Activated B cell treated with CpG ODN at 0.5 μM for 24 hours (primary cell): Measurements from ENCODE around the gene PLSCR4. TPM values are rescaled to one million over a fixed set of nuclear protein-coding genes. Genes with fewer than 3 reads are reported as not detected.

ENCODE experiments used
- ATAC-seq: fragments of 200-7000 bp; cut with Tn5 transposase; one replicate; pipeline ENCODE4 v1.10.0; 2021; ENCODE audit warnings: low read depth, mild to moderate bottlenecking, moderate library complexity
- CTCF ChIA-PET: fragments of 350-600 bp; sonication (Branson Sonifier 250); formaldehyde crosslinking; loops from one replicate; lab custom pipeline; 2021; ENCODE audit warnings: antibody characterized with exemption; lab: Charles Lee
- POLR2A ChIA-PET: fragments of 350-600 bp; sonication (Branson Sonifier 250); formaldehyde crosslinking; loops from one replicate; lab custom pipeline; 2021; ENCODE audit warnings: antibody characterized with exemption; lab: Charles Lee
- DNase-seq: peaks from one replicate; pipeline ENCODE4 v3.0.0; 2022
- H3K27ac Mint-ChIP-seq: one replicate; pipeline ENCODE4 v1.8.0; 2020; ENCODE audit warnings: mixed read lengths
- H3K27me3 Mint-ChIP-seq: one replicate; pipeline ENCODE4 v1.8.0; 2021; ENCODE audit warnings: mixed read lengths
- H3K36me3 Mint-ChIP-seq: one replicate; pipeline ENCODE4 v1.8.0; 2021; ENCODE audit warnings: low read depth, mixed read lengths
- H3K4me1 Mint-ChIP-seq: one replicate; pipeline ENCODE4 v1.8.0; 2021; ENCODE audit warnings: mixed read lengths
- H3K4me3 Mint-ChIP-seq: one replicate; pipeline ENCODE4 v1.8.0; 2020; ENCODE audit warnings: mild to moderate bottlenecking, mixed read lengths
- H3K9me3 Mint-ChIP-seq: one replicate; pipeline ENCODE4 v1.8.0; 2020; ENCODE audit warnings: mixed read lengths
- intact Hi-C: fragments of 100-400 bp; cut with micrococcal nuclease; formaldehyde crosslinking; loops from one replicate; pipeline ENCODE4 v1.15.1; 2024
- total RNA-seq: library from RNA; stranded (reverse); gene quantifications from 2 replicates; pipeline ENCODE4 v1.2.3, GENCODE V29; 2022
- TF ChIP-seq, protein P1 (sequence below): fragments of 200-600 bp; IDR thresholded peaks from one replicate; pipeline ENCODE4 v1.8.0; 2022; ENCODE audit warnings: antibody characterized with exemption, mild to moderate bottlenecking

Gene PLSCR4
- total RNA-seq, 1 donor from 2014 or later: not detected

DNA sequence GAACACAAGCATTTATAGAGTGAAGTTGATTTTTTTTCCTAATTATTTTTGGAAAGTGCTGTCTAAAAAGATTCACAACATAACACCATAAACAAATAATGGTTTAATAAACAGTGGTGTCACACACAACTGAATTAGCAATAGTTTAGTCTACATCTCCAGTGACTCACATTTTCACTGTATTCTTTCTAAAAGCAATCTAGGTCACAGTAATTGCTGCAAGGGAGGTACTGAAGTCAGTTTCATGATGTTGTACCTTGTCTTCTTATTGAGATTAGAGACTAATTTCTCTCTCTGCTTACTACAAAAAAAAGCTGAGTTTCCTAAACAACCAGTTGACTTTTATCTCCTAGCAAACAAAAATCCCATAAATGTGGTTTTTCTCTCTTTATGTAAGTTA, 29.6 kb downstream of the PLSCR4 start:
- DNase-seq (no peak), ATAC-seq (no peak)
- no peak overlapping the region for H3K4me3 Mint-ChIP-seq
- no peaks in the 10 kb centered on the region for H3K4me1 Mint-ChIP-seq
- ChIA-PET POLR2A (no interaction called here), CTCF (interaction anchor here (3.0 kb wide), 1 partner anchor 356 kb away, joined by 24 read pairs; no protein-coding TSS in a partner anchor)
- peaks cover 4% of the 10 kb centered on the region for H3K27me3 Mint-ChIP-seq
- no peak overlapping the region for H3K27ac Mint-ChIP-seq
- TF ChIP-seq, protein P1, sequence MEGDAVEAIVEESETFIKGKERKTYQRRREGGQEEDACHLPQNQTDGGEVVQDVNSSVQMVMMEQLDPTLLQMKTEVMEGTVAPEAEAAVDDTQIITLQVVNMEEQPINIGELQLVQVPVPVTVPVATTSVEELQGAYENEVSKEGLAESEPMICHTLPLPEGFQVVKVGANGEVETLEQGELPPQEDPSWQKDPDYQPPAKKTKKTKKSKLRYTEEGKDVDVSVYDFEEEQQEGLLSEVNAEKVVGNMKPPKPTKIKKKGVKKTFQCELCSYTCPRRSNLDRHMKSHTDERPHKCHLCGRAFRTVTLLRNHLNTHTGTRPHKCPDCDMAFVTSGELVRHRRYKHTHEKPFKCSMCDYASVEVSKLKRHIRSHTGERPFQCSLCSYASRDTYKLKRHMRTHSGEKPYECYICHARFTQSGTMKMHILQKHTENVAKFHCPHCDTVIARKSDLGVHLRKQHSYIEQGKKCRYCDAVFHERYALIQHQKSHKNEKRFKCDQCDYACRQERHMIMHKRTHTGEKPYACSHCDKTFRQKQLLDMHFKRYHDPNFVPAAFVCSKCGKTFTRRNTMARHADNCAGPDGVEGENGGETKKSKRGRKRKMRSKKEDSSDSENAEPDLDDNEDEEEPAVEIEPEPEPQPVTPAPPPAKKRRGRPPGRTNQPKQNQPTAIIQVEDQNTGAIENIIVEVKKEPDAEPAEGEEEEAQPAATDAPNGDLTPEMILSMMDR: no peak
- intact Hi-C loops: no loop called here
- H3K36me3 Mint-ChIP-seq: no peaks in the 10 kb centered on the region
- H3K9me3 Mint-ChIP-seq: no peaks in the 10 kb centered on the region

DNA sequence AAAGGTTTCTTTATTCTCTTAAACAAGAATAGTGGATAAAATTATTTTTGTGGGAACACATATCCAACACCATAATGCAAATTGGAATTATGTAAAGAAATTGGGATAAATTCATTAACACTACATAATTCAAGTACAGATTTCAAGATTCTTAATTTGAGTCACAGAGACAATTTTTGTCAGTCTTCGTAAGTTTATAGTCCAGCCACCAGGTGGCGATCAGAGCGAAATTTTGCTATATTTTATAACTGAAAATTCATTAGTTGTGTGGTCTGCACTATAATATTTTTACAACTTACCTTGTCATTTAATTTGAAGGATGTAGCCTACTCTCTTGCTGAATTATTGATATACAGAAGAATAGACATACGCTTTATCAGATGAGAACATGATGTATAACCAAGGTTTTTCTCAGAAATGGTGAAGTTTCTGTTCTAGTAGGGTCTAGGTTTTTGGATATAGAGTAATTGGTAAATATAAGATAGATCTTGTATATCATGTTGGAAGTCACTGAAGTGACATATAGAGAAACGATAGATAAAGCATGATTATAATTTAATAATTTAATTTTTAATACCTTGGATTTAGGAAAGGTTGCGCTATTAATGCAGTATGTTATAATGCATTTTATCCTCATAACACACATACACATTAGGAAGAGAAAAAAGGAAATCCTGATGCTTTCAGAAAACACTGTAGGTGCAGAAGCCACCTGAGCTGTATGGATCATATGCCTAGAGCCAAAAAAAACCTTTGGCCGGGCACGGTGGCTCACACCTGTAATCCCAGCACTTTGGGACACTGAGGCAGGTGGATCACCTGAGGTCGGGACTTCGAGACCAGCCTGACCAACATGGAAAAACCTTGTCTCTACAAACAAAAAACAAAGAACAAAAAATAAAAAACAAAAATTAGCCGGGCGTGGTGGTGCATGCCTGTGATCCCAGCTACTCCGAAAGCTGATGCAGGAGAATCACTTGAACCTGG, 31.7 kb downstream of the PLSCR4 start:
- TF ChIP-seq, protein P1: peak; percentile 80
- ChIA-PET POLR2A (no interaction called here), CTCF (interaction anchor here (1.0 to 3.0 kb wide), 2 partner anchors 358 kb away, joined by 12 to 24 read pairs; no protein-coding TSS in a partner anchor)
- Mint-ChIP-seq H3K27ac (no peak overlapping the region), H3K27me3 (peaks cover 4% of the 10 kb centered on the region), H3K36me3 (no peaks in the 10 kb centered on the region), H3K4me1 (no peaks in the 10 kb centered on the region), H3K9me3 (no peaks in the 10 kb centered on the region), H3K4me3 (no peak overlapping the region)
- intact Hi-C loops: loop anchor here (1.0 to 5.0 kb wide), 3 partner anchors 152 to 422 kb away; no protein-coding TSS in a partner anchor
- no peak for DNase-seq
- ATAC-seq: no peak

GRCh38 chr3:146217324-146217723, 33.6 kb downstream of the PLSCR4 start:
- no peak overlapping the region for H3K4me3 Mint-ChIP-seq
- H3K27me3 Mint-ChIP-seq: peaks cover 4% of the 10 kb centered on the region
- H3K36me3 Mint-ChIP-seq: no peaks in the 10 kb centered on the region
- DNase-seq (no peak), ATAC-seq (no peak)
- TF ChIP-seq, protein P1: no peak
- no peak overlapping the region for H3K27ac Mint-ChIP-seq
- ChIA-PET CTCF (interaction anchor here (2.3 kb wide), 1 partner anchor 360 kb away, joined by 12 read pairs; no protein-coding TSS in a partner anchor), POLR2A (no interaction called here)
- intact Hi-C loops: loop anchor here (5.0 kb wide), 1 partner anchor 150 kb away; no protein-coding TSS in a partner anchor
- H3K9me3 Mint-ChIP-seq: no peaks in the 10 kb centered on the region
- no peaks in the 10 kb centered on the region for H3K4me1 Mint-ChIP-seq

GRCh38 chr3:146214493-146214892, 36.4 kb downstream of the PLSCR4 start:
- H3K27me3 Mint-ChIP-seq: peaks cover 4% of the 10 kb centered on the region
- POLR2A ChIA-PET: no interaction called here

More at GRCh38 chr3:146214493-146214892, 36.4 kb downstream of the PLSCR4 start:
- CTCF ChIA-PET: no interaction called here
- Mint-ChIP-seq H3K9me3 (no peaks in the 10 kb centered on the region), H3K36me3 (no peaks in the 10 kb centered on the region), H3K4me1 (no peaks in the 10 kb centered on the region), H3K4me3 (no peak overlapping the region), H3K27ac (no peak overlapping the region)
- intact Hi-C loops: no loop called here
- no peak for ATAC-seq
- TF ChIP-seq, protein P1: no peak
- no peak for DNase-seq
